HEK293T (cell line): ENCODE measurements around the gene ALK.

ENCODE experiments used
- BHLHE40 ChIP-seq: fragments of 450-650 bp; IDR thresholded peaks from 2 replicates; pipeline ENCODE4 v1.6.1; 2016; ENCODE audit warnings: mild to moderate bottlenecking, moderate library complexity, borderline replicate concordance
- FOXM1 ChIP-seq: fragments of 450-650 bp; IDR thresholded peaks from 2 replicates; pipeline ENCODE4 v1.6.1; 2017; ENCODE audit warnings: mild to moderate bottlenecking, borderline replicate concordance
- SP1 ChIP-seq: fragments of 450-650 bp; IDR thresholded peaks from 2 replicates; pipeline ENCODE4 v1.6.1; 2017
- SUZ12 ChIP-seq: fragments of 450-650 bp; IDR thresholded peaks from 2 replicates; pipeline ENCODE4 v1.6.1; 2016; ENCODE audit warnings: mild to moderate bottlenecking

- TF ChIP-seq SUZ12 (no peak), FOXM1 (no peak), SP1 (no peak), BHLHE40 (no peak)
Measured at GRCh38 chr2:29240601-29241000, 680.8 kb downstream of the ALK start.
